ENCODE results near the gene TGFB1I1. TPM values are rescaled to one million over a fixed set of nuclear protein-coding genes. Genes with fewer than 3 reads are reported as not detected.
A peak's percentile ranks its signal among the peaks of the same experiment; 100 is the strongest.

The TGFB1I1 gene
- total and polyA plus RNA-seq, 2 of the 13 experiments (the other 11 are each of a cell fraction or from before 2014, with no cell fraction given) = 0.80 to 2.9 TPM

DNA sequence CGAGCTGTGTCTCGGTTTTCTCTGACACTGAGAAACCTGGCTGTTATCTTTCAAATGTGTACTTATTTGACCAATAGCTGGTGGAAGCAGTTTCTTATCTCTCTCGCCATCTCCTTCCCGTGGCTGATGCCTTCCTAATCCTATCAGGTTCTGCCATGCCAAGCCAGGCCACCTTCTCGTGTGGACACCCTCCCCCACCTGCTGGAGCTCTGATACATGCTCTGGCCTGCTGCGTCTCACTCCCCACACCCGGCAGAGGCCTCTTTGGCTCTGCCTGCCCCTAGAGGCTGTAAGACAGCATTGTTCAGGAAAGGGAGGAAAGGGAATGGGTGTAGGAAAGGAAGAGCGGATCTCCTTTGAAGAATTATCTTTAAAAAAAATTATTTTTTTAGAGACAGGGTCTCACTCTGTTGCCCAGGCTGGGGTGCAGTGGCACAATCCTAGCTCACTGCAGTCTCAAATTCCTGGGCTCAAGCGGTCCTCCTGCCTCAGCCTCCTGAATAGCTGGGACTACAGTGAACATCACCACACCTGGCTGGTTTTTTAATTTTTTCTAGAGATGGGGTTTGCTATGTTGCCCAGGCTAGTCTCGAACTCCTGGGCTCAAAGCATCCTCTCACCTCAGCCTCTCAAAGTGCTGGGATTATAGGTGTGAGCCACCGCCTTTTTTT is 20.1 kb upstream of the TGFB1I1 start (continued):
- TF ChIP-seq ZNF639 (CRISPR knock-in tag; conservative IDR thresholded peaks at IDR 0.05) (0 out of 2 replicates have a peak, but pooled peaks have one; percentile 51), ZNF713 (CRISPR knock-in tag; IDR thresholded peaks at IDR 0.05) (no peak), ZNF484 (CRISPR knock-in tag; IDR thresholded peaks at IDR 0.05; ENCODE audit: borderline replicate concordance, low read depth) (no peak), SATB2 (CRISPR knock-in tag; IDR thresholded peaks at IDR 0.05) (no peak), ZNF747 (CRISPR knock-in tag; IDR thresholded peaks at IDR 0.05; ENCODE audit: borderline replicate concordance) (no peak), ZSCAN29 (CRISPR knock-in tag; conservative IDR thresholded peaks at IDR 0.05) (no peak), RARG (CRISPR knock-in tag; IDR thresholded peaks at IDR 0.05; ENCODE audit: low read depth) (no peak), PCBP1 (IDR thresholded peaks at IDR 0.05; ENCODE audit: borderline replicate concordance, low read depth, low read length) (no peak), KLF16 (CRISPR knock-in tag; IDR thresholded peaks at IDR 0.05) (no peak), FOXM1 (CRISPR knock-in tag; IDR thresholded peaks at IDR 0.05) (no peak), ZNF557 (CRISPR knock-in tag; IDR thresholded peaks at IDR 0.05) (no peak), HNF4G (IDR thresholded peaks at IDR 0.05; ENCODE audit: borderline replicate concordance, low read depth, low read length) (no peak), HNF4G (CRISPR knock-in tag; IDR thresholded peaks at IDR 0.05; ENCODE audit: borderline replicate concordance, low read depth) (no peak), ZC3H4 (CRISPR knock-in tag; IDR thresholded peaks at IDR 0.05; ENCODE audit: borderline replicate concordance) (peak; percentile 27; the same call in 1 of the 2 replicates), NR0B2 (CRISPR knock-in tag; IDR thresholded peaks at IDR 0.05) (no peak), ZNF597 (CRISPR knock-in tag; IDR thresholded peaks at IDR 0.05) (no peak), ZEB1 (IDR thresholded peaks at IDR 0.05; ENCODE audit: insufficient replicate concordance, low read depth) (no peak), ZNF317 (CRISPR knock-in tag; IDR thresholded peaks at IDR 0.05) (no peak), MXI1 (IDR thresholded peaks at IDR 0.05; ENCODE audit: borderline replicate concordance, low read depth, low read length) (no peak)
- TF ChIP-seq, protein P1, sequence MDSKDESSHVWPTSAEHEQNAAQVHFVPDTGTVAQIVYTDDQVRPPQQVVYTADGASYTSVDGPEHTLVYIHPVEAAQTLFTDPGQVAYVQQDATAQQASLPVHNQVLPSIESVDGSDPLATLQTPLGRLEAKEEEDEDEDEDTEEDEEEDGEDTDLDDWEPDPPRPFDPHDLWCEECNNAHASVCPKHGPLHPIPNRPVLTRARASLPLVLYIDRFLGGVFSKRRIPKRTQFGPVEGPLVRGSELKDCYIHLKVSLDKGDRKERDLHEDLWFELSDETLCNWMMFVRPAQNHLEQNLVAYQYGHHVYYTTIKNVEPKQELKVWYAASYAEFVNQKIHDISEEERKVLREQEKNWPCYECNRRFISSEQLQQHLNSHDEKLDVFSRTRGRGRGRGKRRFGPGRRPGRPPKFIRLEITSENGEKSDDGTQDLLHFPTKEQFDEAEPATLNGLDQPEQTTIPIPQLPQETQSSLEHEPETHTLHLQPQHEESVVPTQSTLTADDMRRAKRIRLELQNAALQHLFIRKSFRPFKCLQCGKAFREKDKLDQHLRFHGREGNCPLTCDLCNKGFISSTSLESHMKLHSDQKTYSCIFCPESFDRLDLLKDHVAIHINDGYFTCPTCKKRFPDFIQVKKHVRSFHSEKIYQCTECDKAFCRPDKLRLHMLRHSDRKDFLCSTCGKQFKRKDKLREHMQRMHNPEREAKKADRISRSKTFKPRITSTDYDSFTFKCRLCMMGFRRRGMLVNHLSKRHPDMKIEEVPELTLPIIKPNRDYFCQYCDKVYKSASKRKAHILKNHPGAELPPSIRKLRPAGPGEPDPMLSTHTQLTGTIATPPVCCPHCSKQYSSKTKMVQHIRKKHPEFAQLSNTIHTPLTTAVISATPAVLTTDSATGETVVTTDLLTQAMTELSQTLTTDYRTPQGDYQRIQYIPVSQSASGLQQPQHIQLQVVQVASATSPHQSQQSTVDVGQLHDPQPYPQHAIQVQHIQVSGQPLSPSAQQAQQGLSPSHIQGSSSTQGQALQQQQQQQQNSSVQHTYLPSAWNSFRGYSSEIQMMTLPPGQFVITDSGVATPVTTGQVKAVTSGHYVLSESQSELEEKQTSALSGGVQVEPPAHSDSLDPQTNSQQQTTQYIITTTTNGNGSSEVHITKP (CRISPR knock-in tag; IDR thresholded peaks at IDR 0.05; ENCODE audit: low read depth) = no peak
- TF ChIP-seq, protein P2, sequence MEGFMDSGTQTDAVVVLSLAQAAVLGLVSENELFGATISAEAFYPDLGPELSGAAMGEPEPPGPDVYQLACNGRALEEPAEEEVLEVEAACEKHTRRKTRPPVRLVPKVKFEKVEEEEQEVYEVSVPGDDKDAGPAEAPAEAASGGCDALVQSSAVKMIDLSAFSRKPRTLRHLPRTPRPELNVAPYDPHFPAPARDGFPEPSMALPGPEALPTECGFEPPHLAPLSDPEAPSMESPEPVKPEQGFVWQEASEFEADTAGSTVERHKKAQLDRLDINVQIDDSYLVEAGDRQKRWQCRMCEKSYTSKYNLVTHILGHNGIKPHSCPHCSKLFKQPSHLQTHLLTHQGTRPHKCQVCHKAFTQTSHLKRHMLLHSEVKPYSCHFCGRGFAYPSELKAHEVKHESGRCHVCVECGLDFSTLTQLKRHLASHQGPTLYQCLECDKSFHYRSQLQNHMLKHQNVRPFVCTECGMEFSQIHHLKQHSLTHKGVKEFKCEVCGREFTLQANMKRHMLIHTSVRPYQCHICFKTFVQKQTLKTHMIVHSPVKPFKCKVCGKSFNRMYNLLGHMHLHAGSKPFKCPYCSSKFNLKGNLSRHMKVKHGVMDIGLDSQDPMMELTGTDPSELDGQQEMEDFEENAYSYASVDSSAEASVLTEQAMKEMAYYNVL (CRISPR knock-in tag; IDR thresholded peaks at IDR 0.05; ENCODE audit: borderline replicate concordance) = 0 out of 2 replicates have a peak, but pooled peaks have one; percentile 18
